ACC112 (cell line): ENCODE results near the gene PICK1.
"Not testable (repeated sequence)": the region's sequence is repeated elsewhere in the genome, so short reads cannot be mapped to it uniquely, and the experiment has no call there.

Experiments
- H2AFZ ChIP-seq: fragments of 200-600 bp; sonication (generic); one replicate; pipeline ENCODE4 v1.6.0; 2017; ENCODE audit warnings: antibody characterized with exemption, low read length; ENCODE audit not compliant: unreplicated experiment
- H3K27ac ChIP-seq: fragments of 200-600 bp; sonication (generic); 2 replicates; pipeline ENCODE4 v1.5.1; 2014; ENCODE audit warnings: low read depth, mild to moderate bottlenecking, antibody characterized with exemption, low read length, moderate library complexity
- H3K27me3 ChIP-seq: fragments of 200-600 bp; sonication (generic); 2 replicates; pipeline ENCODE4 v1.6.1; 2014; ENCODE audit warnings: mild to moderate bottlenecking, antibody characterized with exemption, low read length, moderate library complexity, mixed read lengths; ENCODE audit not compliant: insufficient read depth
- H3K36me3 ChIP-seq: fragments of 200-600 bp; sonication (generic); 2 replicates; pipeline ENCODE4 v1.6.1; 2016; ENCODE audit warnings: mild to moderate bottlenecking, antibody characterized with exemption, low read length, moderate library complexity, mixed read lengths; ENCODE audit not compliant: insufficient read depth
- H3K4me1 ChIP-seq: fragments of 200-600 bp; sonication (generic); one replicate; pipeline ENCODE4 v1.6.1; 2016; ENCODE audit warnings: low read length, mixed read lengths; ENCODE audit not compliant: insufficient read depth, unreplicated experiment, control insufficient read depth
- H3K4me3 ChIP-seq: fragments of 200-600 bp; sonication (generic); 2 replicates; pipeline ENCODE4 v1.5.1; 2014; ENCODE audit warnings: mild to moderate bottlenecking, low read depth, low read length
- H3K79me2 ChIP-seq: fragments of 200-600 bp; sonication (generic); one replicate; pipeline ENCODE4 v1.6.0; 2016; ENCODE audit warnings: low read length; ENCODE audit not compliant: control insufficient read depth, unreplicated experiment, insufficient read depth

The PICK1 gene

DNA sequence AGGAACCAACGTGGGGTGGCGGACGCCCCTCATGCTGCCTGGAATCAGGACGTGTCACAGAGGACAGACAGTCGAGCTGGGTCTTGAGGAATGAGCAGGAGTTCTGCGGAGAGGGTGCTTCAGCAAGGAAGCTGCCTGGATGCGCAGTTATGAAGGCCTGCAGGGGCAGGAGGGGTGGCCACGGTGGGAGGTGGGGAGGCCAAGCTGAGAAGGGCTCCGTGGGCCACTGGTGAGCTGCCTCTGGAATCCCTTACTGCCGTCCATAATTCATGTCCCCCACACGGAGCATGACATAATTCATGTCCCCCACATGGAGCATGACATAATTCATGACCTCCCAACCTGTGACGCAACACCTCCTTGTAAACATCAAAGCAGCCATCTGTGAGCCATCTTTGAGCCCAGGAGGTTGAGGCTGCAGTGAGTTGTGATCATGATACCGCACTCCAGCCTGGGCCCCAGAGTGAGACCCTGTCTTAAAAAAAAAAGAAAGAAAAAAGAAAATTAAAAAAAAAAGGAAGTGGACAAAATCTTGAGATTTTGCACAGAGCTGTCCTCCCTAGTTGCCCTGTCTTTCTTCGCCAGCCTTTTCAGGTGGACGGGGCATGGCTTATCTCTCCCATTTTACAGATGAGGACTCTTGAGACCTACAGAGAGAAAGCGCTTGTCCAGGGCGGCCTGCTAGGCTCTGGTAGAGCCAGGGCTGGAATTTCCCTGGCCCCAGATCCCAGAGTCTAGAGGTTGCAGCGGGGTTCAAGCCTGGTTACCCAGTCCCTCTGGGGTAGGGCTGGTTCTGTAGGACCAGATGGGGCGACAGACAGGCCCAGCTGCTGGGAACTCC is 24.3 kb upstream of the PICK1 start:
- Histone ChIP-seq H2AFZ (no peak overlapping the region), H3K4me1 (peaks cover 20% of the 10 kb centered on the region), H3K79me2 (no peaks in the 10 kb centered on the region), H3K27me3 (no peaks in the 10 kb centered on the region), H3K27ac (no peak overlapping the region), H3K4me3 (no peak overlapping the region), H3K36me3 (no peaks in the 10 kb centered on the region)

DNA sequence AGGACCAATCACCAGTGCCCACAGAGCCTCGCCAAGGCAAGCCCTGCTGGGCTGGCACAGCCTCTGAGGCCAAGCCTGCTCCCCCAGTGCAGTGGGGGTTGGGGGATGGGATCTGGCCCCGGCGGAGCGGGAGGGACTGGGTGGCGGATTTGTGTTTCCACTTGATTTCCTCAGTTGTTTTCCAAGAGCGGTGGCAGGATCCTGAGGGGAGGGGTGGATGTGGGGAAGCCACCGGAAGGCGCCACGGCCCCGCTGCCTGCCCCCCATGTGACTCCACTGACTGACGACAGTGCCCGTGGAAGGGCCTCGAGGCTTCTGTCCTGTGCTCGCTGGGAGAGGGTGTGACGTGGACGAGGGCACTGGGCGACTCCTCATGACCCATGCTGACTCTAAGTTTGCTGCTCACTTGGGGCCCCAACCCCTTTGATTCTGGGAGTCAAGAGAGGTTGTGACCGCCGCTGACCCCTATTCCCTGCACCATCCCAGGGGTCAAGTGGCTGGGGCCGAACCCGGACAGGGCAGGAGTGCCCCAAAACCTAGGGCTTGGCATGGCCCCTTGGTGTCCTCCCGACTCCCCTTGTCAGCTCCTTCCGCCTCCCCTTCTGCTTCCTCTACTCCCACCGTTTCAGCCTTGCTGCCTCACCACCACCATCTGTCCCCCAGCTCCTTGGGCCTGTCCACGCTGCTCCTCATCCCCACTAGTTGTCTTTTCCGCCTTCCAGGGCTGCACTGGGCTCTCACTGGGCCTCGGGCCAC is 23.5 kb upstream of the PICK1 start:
- no peak overlapping the region for H3K4me3 ChIP-seq
- H3K79me2 ChIP-seq = no peaks in the 10 kb centered on the region
- no peak overlapping the region for H2AFZ ChIP-seq
- H3K27ac ChIP-seq = no peak overlapping the region
- H3K4me1 ChIP-seq = peaks cover 20% of the 10 kb centered on the region
- H3K27me3 ChIP-seq = no peaks in the 10 kb centered on the region
- H3K36me3 ChIP-seq = no peaks in the 10 kb centered on the region

DNA sequence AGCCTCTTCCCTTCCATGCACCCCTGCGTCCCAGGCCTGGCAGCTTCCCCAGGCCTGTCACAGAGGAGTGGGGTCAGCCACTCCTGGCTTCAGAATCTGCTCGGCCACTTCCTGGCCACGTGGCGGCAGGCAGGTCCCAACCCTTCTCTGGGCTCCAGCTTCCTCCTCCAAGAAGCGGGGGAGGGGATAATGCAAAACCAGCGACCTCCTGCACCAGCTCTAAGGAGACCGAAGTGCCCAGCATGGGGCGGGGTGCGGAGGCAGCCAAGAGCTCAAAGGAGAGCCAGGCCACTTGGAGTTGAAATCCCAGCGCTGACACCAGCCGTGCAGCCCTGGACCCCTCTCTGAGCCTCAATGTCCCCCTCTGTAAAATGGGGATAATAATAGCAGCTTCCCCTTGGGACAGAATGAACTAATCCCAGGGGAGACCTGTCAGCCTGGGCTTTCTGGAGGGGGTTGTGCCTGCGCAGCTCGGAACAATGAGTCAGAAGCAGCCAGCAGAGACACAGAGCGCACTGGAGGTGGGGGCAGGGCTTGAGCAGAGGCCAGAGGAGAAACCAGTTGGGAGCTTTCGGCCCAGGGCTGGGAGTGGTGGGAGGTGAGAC is 22.8 kb upstream of the PICK1 start:
- H2AFZ ChIP-seq = no peak overlapping the region
- H3K27ac ChIP-seq = no peak overlapping the region
- H3K4me1 ChIP-seq = peaks cover 20% of the 10 kb centered on the region
- H3K4me3 ChIP-seq = no peak overlapping the region
- H3K79me2 ChIP-seq = no peaks in the 10 kb centered on the region
- H3K27me3 ChIP-seq = no peaks in the 10 kb centered on the region
- H3K36me3 ChIP-seq = no peaks in the 10 kb centered on the region

DNA sequence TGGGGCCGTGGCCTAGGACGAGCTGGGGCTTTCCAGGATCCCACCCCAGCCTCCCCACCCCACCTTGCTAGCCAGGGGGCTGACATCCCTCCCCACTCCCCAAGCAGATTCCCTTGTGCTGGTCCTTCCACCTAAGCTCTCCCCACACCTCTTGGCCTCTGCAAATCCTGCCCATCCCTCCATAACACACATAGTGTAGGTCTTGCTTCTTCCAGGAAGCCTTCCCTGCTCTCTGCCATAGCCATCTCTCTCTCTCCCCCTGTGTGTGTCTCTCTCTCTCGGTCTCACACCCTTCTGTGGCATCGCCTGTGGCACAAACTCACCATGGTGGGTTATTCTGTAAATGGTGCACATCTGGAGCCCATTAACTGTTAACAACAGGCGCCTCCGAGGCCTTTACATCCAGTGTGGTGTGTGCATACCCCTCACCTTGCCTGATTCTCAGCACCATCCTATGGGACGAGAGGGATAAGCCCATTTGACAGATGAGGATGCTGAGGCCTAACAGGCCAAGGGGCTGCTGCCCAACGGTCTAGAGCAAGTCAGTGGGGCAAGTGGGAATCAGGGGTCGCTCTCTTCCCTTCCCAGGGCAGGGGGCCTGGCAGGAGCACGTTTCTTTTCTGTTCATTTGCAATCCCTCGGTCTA is 22.2 kb upstream of the PICK1 start:
- Histone ChIP-seq H3K4me1 (peaks cover 20% of the 10 kb centered on the region), H3K27me3 (no peaks in the 10 kb centered on the region), H2AFZ (no peak overlapping the region), H3K27ac (no peak overlapping the region), H3K4me3 (no peak overlapping the region), H3K36me3 (no peaks in the 10 kb centered on the region), H3K79me2 (no peaks in the 10 kb centered on the region)

DNA sequence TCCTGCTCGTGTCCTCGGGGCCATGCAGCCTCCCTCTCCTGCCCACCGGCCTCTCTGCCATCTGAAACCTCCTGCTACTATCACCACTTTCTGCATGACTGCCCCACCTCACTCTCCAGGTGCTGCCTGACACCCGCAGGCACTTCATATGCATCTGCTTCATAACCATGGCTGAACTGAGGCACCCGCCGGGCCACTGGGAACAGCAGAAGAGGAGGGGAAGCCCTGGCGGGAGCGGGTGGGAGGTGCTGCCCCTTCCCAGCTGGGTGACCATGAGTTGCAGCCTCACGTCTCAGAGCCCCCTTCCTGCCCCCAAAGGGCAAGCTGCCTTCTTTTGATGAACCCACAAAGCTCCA is 21.7 kb upstream of the PICK1 start:
- Histone ChIP-seq H3K27me3 (no peaks in the 10 kb centered on the region), H3K36me3 (no peaks in the 10 kb centered on the region), H3K4me3 (no peak overlapping the region), H3K4me1 (peaks cover 20% of the 10 kb centered on the region), H3K79me2 (no peaks in the 10 kb centered on the region), H2AFZ (no peak overlapping the region), H3K27ac (no peak overlapping the region)

DNA sequence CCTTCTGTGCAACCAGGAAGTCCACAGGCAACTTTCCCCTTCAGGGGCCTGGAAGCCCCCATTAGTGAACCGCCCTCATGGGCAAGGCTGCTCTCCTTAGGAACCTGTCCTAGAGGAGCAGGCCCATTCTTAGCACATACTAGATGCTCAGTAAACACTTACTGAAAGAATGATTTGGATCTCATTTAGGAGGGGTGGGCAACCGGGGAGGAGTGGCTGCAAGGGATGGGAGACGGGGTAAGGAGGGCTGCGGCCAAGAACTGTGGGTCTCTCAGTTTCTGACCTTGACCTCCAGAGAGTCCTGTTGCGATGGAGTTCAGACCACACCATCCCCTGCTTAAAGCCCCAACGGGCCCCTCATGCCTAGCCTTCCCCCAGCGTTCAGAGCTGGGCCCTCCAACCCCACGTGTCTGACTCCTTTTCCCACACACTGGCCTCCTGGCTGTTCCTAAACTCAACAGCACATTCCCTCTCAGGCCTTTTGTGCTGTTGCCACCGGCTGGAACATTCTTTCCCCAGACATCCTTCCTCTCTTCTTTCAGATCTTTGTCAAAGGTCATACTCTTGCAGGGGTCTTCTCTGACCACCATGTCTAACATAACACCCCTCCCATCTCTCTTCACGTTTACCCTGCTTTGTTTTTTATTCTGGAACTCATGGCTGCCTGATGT is 20.7 kb upstream of the PICK1 start:
- Histone ChIP-seq H3K27me3 (no peaks in the 10 kb centered on the region), H3K79me2 (no peaks in the 10 kb centered on the region), H3K4me1 (peaks cover 20% of the 10 kb centered on the region), H3K36me3 (no peaks in the 10 kb centered on the region), H3K27ac (no peak overlapping the region), H2AFZ (no peak overlapping the region), H3K4me3 (no peak overlapping the region)

DNA sequence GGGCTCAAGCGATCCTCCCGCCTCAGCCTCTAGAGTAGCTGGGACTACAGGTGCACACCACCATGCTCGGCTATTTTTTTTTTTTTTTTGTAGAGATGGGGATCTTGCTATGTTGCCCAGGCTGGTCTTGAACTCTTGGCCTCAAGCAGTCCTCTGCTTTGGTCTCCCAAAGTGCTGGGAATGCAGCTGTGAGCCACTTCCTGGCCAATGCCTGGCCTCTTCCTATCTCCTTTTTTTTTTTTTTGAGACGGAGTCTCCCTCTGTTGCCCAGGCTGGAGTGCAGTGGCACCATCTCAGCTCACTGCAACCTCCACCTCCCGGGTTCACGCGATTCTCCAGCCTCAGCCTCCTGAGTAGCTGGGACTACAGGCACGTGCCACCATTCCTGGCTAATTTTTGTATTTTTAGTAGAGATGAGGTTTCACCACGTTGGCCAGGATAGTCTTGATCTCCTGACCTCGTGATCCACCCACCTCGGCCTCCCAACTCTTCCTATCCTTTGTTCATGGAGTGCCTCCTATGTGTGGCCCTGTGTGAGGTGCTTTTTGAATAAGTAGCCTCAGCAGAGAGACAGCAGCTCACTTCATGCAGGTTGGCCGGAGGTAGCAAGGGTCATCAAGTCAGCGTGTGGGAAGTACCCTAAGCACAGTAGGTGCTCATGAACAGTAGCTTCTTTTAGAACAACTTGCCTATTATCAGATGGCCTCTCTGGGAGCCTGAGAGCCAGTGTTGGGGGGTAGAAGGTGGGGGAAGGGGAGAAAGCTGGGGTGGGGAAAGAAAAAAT is 19.6 kb upstream of the PICK1 start:
- not testable (repeated sequence) for H3K79me2 ChIP-seq, H2AFZ ChIP-seq, H3K4me3 ChIP-seq, H3K27ac ChIP-seq, H3K36me3 ChIP-seq, H3K27me3 ChIP-seq
- peaks cover 19% of the 10 kb centered on the region for H3K4me1 ChIP-seq

DNA sequence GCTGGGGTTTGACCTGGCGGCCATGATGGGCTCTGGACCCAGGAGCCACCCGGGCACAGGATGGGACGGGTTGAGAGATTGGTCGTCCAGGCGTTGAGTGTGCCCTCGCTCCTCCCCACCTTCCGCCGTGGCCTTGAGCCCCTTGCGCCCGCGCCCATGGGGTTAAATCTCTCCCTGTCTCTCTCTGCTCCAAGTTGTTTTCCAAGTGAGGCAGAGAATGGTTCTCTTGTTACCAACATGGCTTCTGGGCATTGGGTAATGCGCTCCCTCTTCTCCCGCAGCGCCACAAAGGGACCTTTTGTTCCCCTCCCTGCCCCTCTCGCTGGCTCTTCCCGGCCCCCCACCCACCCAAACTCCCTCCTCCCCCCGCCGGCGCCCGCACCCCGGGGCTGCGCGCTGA is 18.8 kb upstream of the PICK1 start:
- Histone ChIP-seq H3K36me3 (no peaks in the 10 kb centered on the region), H3K4me1 (peaks cover 11% of the 10 kb centered on the region), H3K79me2 (no peaks in the 10 kb centered on the region), H3K4me3 (no peak overlapping the region), H2AFZ (no peak overlapping the region), H3K27ac (no peak overlapping the region), H3K27me3 (no peaks in the 10 kb centered on the region)

DNA sequence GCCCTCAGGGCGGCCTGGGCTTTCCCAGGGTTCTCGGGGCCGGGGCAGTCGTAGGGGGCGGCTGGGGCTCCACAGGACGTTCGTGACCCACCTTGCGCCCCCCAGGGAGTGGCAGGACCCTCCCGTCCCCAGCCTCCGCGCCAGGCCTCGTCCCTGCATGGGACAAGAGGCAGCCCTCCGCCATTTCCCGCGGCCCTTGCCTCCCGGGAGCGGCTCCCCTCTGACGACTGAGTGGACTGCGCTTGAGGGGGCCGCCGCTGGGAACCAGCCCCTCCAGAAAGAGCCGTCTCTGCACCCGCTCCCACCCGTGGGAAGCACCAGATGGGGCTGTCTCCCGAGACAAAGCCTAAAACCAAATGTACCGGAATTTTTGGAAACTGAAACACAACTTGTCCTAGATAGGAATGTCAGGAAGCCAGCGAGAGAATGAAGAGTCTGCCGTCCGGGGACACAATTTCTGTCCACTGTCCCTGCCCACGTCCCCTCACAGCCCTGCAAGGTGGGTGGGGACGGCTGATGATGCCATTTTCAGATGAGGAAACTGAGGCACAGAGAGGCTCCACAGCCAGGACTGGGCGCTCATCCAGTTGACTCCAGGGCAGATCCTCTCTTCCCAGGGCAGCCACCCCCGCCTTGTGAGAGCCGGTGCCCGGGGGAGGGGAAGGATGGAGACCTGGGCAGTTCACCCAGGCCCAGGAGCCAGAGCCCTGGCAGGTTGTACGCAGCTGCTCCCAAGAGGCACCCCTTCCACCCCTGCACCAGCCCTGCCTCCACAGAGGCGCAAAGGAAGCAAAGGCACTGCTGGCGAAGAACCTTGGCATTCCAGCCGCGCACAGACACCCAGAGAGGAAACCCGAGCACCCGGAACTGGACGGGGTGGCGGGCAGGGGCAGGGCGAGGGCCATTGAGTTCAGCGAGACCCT is 18.1 kb upstream of the PICK1 start:
- H3K4me1 ChIP-seq = peaks cover 8% of the 10 kb centered on the region
- no peaks in the 10 kb centered on the region for H3K36me3 ChIP-seq
- H3K27me3 ChIP-seq = no peaks in the 10 kb centered on the region
- no peak overlapping the region for H3K27ac ChIP-seq
- H3K79me2 ChIP-seq = no peaks in the 10 kb centered on the region
- H3K4me3 ChIP-seq = no peak overlapping the region
- no peak overlapping the region for H2AFZ ChIP-seq
